Keratinocyte (primary cell): ENCODE data around the gene ZFYVE21. TPM values are rescaled to one million over a fixed set of nuclear protein-coding genes. Genes with fewer than 3 reads are reported as not detected.

Experiments
- DNase-seq: peaks from one replicate; pipeline ENCODE4 v3.0.0-alpha.2; 2011; ENCODE audit warnings: low read depth, missing footprints, low spot score
- FAIRE-seq: peaks from 2 replicates; lab custom pipeline; 2011; peaks lifted over from hg19 to GRCh38; lab: Jason Lieb, UNC
- H2AFZ ChIP-seq: 2 replicates; pipeline ENCODE4 v1.6.0; 2012; ENCODE audit warnings: low read length, control low read depth, inconsistent platforms; ENCODE audit not compliant: control insufficient read depth
- H3K27ac ChIP-seq: 2 replicates; pipeline ENCODE4 v1.5.1; 2011; ENCODE audit warnings: low read length; ENCODE audit not compliant: control insufficient read depth, insufficient read depth
- H3K27me3 ChIP-seq: 3 replicates; pipeline ENCODE4 v1.6.0; 2011; ENCODE audit warnings: low read length; ENCODE audit not compliant: control insufficient read depth, insufficient read depth; ENCODE audit errors: extremely low read depth
- H3K36me3 ChIP-seq, 2 experiments: 2 replicates in 1 of 2; 3 replicates in 1 of 2; pipeline ENCODE4 v1.5.1; 2011; ENCODE audit warnings: low read length in 2 of 2, mild to moderate bottlenecking in 1 of 2; ENCODE audit not compliant: control insufficient read depth in 2 of 2, insufficient read depth in 2 of 2; ENCODE audit errors: extremely low read depth in 1 of 2
- H3K4me1 ChIP-seq: 3 replicates; pipeline ENCODE4 v1.5.1; 2011; ENCODE audit warnings: low read length; ENCODE audit not compliant: control insufficient read depth, insufficient read depth; ENCODE audit errors: extremely low read depth
- H3K4me2 ChIP-seq: 3 replicates; pipeline ENCODE4 v1.6.0; 2011; ENCODE audit warnings: low read depth, low read length; ENCODE audit not compliant: control insufficient read depth, insufficient read depth; ENCODE audit errors: extremely low read depth
- H3K4me3 ChIP-seq, 3 experiments: fragments of 200-600 bp in 1 of 3; sonication (generic) in 1 of 3; 2 replicates in 2 of 3; 3 replicates in 1 of 3; pipeline ENCODE4 v1.5.1; 2011 to 2016; ENCODE audit warnings: low read length in 3 of 3, mild to moderate bottlenecking in 3 of 3, control low read depth in 2 of 3, inconsistent platforms in 1 of 3, low read depth in 1 of 3, mixed read lengths in 1 of 3, mixed run types in 1 of 3, moderate library complexity in 1 of 3; ENCODE audit not compliant: control insufficient read depth in 2 of 3, insufficient read depth in 2 of 3; ENCODE audit errors: extremely low read depth in 1 of 3
- H3K79me2 ChIP-seq: 2 replicates; pipeline ENCODE4 v1.6.0; 2012; ENCODE audit warnings: low read length; ENCODE audit not compliant: control insufficient read depth, insufficient read depth
- H3K9ac ChIP-seq: 3 replicates; pipeline ENCODE4 v1.6.0; 2011; ENCODE audit warnings: low read length; ENCODE audit not compliant: control insufficient read depth, insufficient read depth; ENCODE audit errors: extremely low read depth
- H3K9me1 ChIP-seq: 3 replicates; pipeline ENCODE4 v1.6.0; 2011; ENCODE audit warnings: low read length; ENCODE audit not compliant: control insufficient read depth, insufficient read depth; ENCODE audit errors: extremely low read depth
- H3K9me3 ChIP-seq: 2 replicates; pipeline ENCODE4 v1.5.1; 2012; ENCODE audit warnings: low read depth, low read length; ENCODE audit not compliant: control insufficient read depth
- H4K20me1 ChIP-seq: 3 replicates; pipeline ENCODE4 v1.6.0; 2011; ENCODE audit warnings: low read length; ENCODE audit not compliant: control insufficient read depth, insufficient read depth; ENCODE audit errors: extremely low read depth
- CTCF ChIP-seq, 3 experiments: IDR thresholded peaks in 1 of 3; conservative IDR thresholded peaks in 1 of 3; optimal IDR thresholded peaks in 1 of 3; 2 replicates in 2 of 3; 3 replicates in 1 of 3; pipeline versions ENCODE3 to v1.5.1; 2011; ENCODE audit warnings: low read length in 3 of 3, mild to moderate bottlenecking in 3 of 3, moderate library complexity in 2 of 3, control low read depth in 1 of 3, inconsistent platforms in 1 of 3; ENCODE audit not compliant: insufficient read depth in 2 of 3; ENCODE audit errors: extremely low read depth in 1 of 3
- EZH2 ChIP-seq: IDR thresholded peaks from one replicate; pipeline ENCODE4 v1.6.1; 2012; ENCODE audit warnings: inconsistent platforms, mild to moderate bottlenecking, low read length, moderate library complexity
- dilution Hi-C: fragments of 300-500 bp; cut with MboI; formaldehyde crosslinking; loops from one replicate; pipeline ENCODE4 v1.7.0; 2020; ENCODE audit warnings: low sequenced_read_pairs; ENCODE audit not compliant: extremely low pct_ligation_motif_present
- polyA plus RNA-seq, 5 experiments: library from polyadenylated mRNA; depleted of rRNA in 3 of 5; stranded (reverse) in 3 of 5; stranded (forward) in 1 of 5; unstranded in 1 of 5; fragments of >200 nt; gene quantifications; 1 replicate in 1 of 5; 2 replicates in 3 of 5; 3 replicates in 1 of 5; pipeline versions ENCODE4 v1.2.1 to v1.2.3, GENCODE V29; 2011 to 2012; ENCODE audit warnings: missing spikeins in 2 of 5, low read depth in 1 of 5, low replicate concordance in 1 of 5

Gene ZFYVE21
- polyA plus RNA-seq, 1 donor (not counting 4 experiments of a cell fraction or from before 2014, with no cell fraction given), result 116 TPM

GRCh38 chr14:103763730-103764488 is 48.3 kb downstream of the ZFYVE21 start:
- H2AFZ ChIP-seq, result no peak overlapping the region
- H4K20me1 ChIP-seq, result no peaks in the 10 kb centered on the region
- H3K79me2 ChIP-seq, result no peaks in the 10 kb centered on the region
- H3K27me3 ChIP-seq, result no peaks in the 10 kb centered on the region
- FAIRE-seq, result no peak
- H3K4me2 ChIP-seq, result no peak overlapping the region
- no peaks in the 10 kb centered on the region for H3K9me1 ChIP-seq
- DNase-seq, result no peak
- peaks cover 0 to 2% of the 10 kb centered on the region in 2 experiments for H3K36me3 ChIP-seq
- no peaks in the 10 kb centered on the region for H3K4me1 ChIP-seq
- H3K4me3 ChIP-seq, result no peak overlapping the region
- no peak overlapping the region for H3K27ac ChIP-seq
- dilution Hi-C loops, result no loop called here
- no peak for TF ChIP-seq CTCF (optimal IDR thresholded peaks at IDR 0.05 in 1 of 3, IDR thresholded peaks at IDR 0.05 in 1 of 3, conservative IDR thresholded peaks at IDR 0.05 in 1 of 3; ENCODE audit: extremely low read depth in 1 of 3, insufficient read depth in 2 of 3, low read length in 3 of 3)
- TF ChIP-seq EZH2, result no peak
- H3K9ac ChIP-seq, result no peak overlapping the region
- no peaks in the 10 kb centered on the region for H3K9me3 ChIP-seq

GRCh38 chr14:103765526-103765925 is 49.9 kb downstream of the ZFYVE21 start:
- DNase-seq, result no peak
- H3K27me3 ChIP-seq, result no peaks in the 10 kb centered on the region
- no peak for FAIRE-seq
- no peak overlapping the region for H3K27ac ChIP-seq
- TF ChIP-seq CTCF (optimal IDR thresholded peaks at IDR 0.05 in 1 of 3, IDR thresholded peaks at IDR 0.05 in 1 of 3, conservative IDR thresholded peaks at IDR 0.05 in 1 of 3; ENCODE audit: extremely low read depth in 1 of 3, insufficient read depth in 2 of 3, low read length in 3 of 3) (no peak), EZH2 (no peak)
- H3K4me2 ChIP-seq, result no peak overlapping the region
- dilution Hi-C loops, result no loop called here
- H2AFZ ChIP-seq, result no peak overlapping the region
- no peak overlapping the region for H3K9ac ChIP-seq
- H3K79me2 ChIP-seq, result no peaks in the 10 kb centered on the region
- no peaks in the 10 kb centered on the region for H3K9me1 ChIP-seq
- no peaks in the 10 kb centered on the region for H3K9me3 ChIP-seq
- no peak overlapping the region for H3K4me3 ChIP-seq
- no peaks in the 10 kb centered on the region for H4K20me1 ChIP-seq
- H3K4me1 ChIP-seq, result no peaks in the 10 kb centered on the region
- peaks cover 0 to 2% of the 10 kb centered on the region in 2 experiments for H3K36me3 ChIP-seq
